Erythroblast (primary cell): ENCODE results near the gene SAMD7.

Experiments
- GATA1 ChIP-seq: IDR thresholded peaks from 2 replicates; pipeline ENCODE4 v1.6.1; 2011; ENCODE audit warnings: low read depth, mild to moderate bottlenecking, control low read depth, low read length, moderate library complexity
- POLR2A ChIP-seq: IDR thresholded peaks from 2 replicates; pipeline ENCODE4 v1.6.1; 2011; ENCODE audit warnings: mild to moderate bottlenecking, low read length

DNA sequence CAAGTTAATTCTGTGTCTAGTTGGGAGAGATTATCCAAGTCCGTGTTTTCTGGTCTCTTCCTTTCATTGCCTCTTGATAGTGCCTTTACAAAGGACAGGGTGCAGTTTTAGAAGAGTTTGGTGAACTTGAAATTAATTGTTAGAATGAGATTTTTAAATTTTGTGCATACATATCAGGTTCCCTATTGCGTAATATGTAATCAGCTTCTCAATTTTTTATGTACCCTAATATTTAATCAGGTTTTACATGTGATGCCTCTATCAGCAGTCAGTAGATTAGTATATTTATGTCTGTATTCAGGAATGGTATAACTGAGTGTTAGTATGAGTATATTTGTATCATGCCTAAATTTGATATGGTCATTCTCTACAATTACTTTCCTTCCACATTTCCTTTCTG, 60.1 kb downstream of the SAMD7 start:
- TF ChIP-seq POLR2A (no peak), GATA1 (no peak)
